AG20443 (cell line): ENCODE data around the gene AOX1.
A peak's percentile ranks its signal among the peaks of the same experiment; 100 is the strongest.
"Not testable (repeated sequence)": the region's sequence is repeated elsewhere in the genome, so short reads cannot be mapped to it uniquely, and the experiment has no call there.

ENCODE experiments used
- DNase-seq: peaks from one replicate; pipeline ENCODE4 v3.0.0; 2012; ENCODE audit warnings: low spot score, mixed read lengths

The AOX1 gene

GRCh38 chr2:200702044-200702443, 116.2 kb downstream of the AOX1 start:
- DNase-seq: no peak

GRCh38 chr2:200702646-200703118, 116.9 kb downstream of the AOX1 start:
- no peak for DNase-seq

- peak; percentile 51 for DNase-seq
Measured at GRCh38 chr2:200703127-200703925, 117.5 kb downstream of the AOX1 start.

- no peak for DNase-seq
Measured at GRCh38 chr2:200703926-200704637, 118.3 kb downstream of the AOX1 start.

GRCh38 chr2:200705305-200706041, 119.7 kb downstream of the AOX1 start:
- DNase-seq: peak; percentile 15

GRCh38 chr2:200708943-200709342, 123.1 kb downstream of the AOX1 start:
- DNase-seq: no peak

- DNase-seq: peak; percentile 88
Measured at GRCh38 chr2:200713003-200713703, 127.3 kb downstream of the AOX1 start.

- no peak for DNase-seq
Measured at GRCh38 chr2:200713704-200714064, 127.9 kb downstream of the AOX1 start.

GRCh38 chr2:200715014-200715413, 129.2 kb downstream of the AOX1 start:
- not testable (repeated sequence) for DNase-seq

GRCh38 chr2:200716386-200716785, 130.6 kb downstream of the AOX1 start:
- DNase-seq: no peak
